ENCODE results near the gene PLAGL1.
A peak's percentile ranks its signal among the peaks of the same experiment; 100 is the strongest.
"Not testable (repeated sequence)": the region's sequence is repeated elsewhere in the genome, so short reads cannot be mapped to it uniquely, and the experiment has no call there.

The PLAGL1 gene

GRCh38 chr6:144008120-144008811 is at the start of gene PLAGL1:
Gene PLAGL1, minus strand, starts transcription at chr6:144008259. Its CDS starts 60,123 bp downstream, at chr6:143948136.
- DNase-seq (ENCODE audit: low read depth in 1 of 2, low spot score in 1 of 2), result peak in 1 of 2 donors; percentile 10

DNA sequence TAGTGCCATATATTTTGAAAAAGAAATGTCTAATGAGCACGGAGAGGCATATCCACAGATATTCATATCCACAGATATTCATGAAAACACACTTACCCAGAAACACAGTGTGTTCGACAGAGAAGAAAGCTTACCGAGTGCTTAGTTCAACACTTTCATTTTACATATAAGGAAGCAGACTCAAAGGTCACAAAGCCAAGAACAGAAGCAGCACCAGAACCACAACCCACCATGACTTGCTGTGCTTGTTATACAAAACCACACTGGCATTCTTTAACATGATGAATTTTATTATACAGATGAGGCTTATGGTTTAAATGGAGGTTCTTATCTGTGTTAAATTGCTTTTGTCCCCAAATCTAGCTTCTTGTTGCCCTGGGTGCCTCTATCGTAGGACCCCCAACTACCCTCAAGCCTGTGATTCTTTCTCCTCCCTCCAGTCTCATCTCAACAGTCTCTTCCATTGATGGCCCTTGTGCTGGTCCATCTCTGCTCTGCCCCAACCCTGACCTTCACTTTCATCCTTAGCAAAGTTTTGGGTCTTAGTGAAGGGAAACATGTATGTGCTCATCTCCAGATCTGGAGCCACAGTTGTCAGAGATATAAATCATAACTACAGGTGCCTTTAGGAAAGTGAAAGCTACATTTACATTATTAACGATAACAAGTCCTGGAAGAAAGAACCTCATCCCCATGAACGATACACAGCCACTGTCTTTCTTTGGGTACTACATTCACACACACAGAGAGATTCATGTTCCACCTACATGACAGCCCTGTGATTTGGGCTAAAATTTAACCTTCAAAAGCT is 47.3 kb upstream of the PLAGL1 start:
- DNase-seq (ENCODE audit: low read depth in 1 of 2, low spot score in 1 of 2), result no peak

DNA sequence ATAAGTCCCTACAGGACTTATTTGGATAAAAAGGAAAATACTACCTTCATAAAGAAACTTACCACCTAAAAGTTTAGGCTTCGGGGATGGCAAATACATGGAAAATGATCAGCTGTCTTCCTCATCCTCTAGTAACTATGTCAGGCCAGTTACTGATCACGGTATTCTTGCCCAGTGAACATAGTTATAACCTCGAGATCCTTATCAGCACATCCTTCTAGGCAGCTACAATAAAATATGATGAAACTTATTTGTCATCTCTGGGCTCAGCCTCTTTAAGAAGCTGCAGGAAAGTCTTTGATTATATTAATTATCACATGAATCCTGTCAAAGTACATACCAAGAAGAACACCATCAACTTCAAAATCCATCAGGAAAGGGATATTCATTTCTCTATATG is 45.5 kb upstream of the PLAGL1 start:
- no peak for DNase-seq (ENCODE audit: low read depth in 1 of 2, low spot score in 1 of 2)

DNA sequence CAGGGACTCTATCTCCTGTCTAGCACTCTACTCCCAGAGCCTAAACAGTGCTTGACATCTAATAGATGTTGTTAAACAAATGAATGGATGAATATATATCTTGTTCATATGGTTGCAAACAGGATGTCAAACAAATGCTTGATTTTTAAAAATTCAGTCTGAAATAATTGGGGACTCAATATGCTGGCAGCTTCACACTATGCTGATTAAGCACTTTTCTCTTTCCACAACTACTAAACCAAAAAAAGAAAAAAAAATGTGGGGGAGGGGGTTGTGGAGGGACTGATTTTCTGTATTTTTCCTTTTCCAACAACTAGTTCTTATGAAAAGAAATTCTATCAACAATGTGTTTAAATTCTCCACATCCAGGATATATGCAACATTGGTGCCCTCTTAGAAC is 44.4 kb upstream of the PLAGL1 start:
- no peak for DNase-seq (ENCODE audit: low read depth in 1 of 2, low spot score in 1 of 2)

- no peak for DNase-seq (ENCODE audit: low read depth in 1 of 2, low spot score in 1 of 2)
Observed at GRCh38 chr6:144049386-144049785, 41.3 kb upstream of the PLAGL1 start.

GRCh38 chr6:144047688-144048087 is 39.6 kb upstream of the PLAGL1 start:
- DNase-seq (ENCODE audit: low read depth in 1 of 2, low spot score in 1 of 2), result no peak

GRCh38 chr6:144046672-144047071 is 38.6 kb upstream of the PLAGL1 start:
- not testable (repeated sequence) for DNase-seq (ENCODE audit: low read depth in 1 of 2, low spot score in 1 of 2)

- DNase-seq (ENCODE audit: low read depth in 1 of 2, low spot score in 1 of 2), result not testable (repeated sequence)
Observed at GRCh38 chr6:144044989-144045388, 36.9 kb upstream of the PLAGL1 start.

GRCh38 chr6:144036835-144037195 is 28.8 kb upstream of the PLAGL1 start:
- no peak for DNase-seq (ENCODE audit: low read depth in 1 of 2, low spot score in 1 of 2)

DNA sequence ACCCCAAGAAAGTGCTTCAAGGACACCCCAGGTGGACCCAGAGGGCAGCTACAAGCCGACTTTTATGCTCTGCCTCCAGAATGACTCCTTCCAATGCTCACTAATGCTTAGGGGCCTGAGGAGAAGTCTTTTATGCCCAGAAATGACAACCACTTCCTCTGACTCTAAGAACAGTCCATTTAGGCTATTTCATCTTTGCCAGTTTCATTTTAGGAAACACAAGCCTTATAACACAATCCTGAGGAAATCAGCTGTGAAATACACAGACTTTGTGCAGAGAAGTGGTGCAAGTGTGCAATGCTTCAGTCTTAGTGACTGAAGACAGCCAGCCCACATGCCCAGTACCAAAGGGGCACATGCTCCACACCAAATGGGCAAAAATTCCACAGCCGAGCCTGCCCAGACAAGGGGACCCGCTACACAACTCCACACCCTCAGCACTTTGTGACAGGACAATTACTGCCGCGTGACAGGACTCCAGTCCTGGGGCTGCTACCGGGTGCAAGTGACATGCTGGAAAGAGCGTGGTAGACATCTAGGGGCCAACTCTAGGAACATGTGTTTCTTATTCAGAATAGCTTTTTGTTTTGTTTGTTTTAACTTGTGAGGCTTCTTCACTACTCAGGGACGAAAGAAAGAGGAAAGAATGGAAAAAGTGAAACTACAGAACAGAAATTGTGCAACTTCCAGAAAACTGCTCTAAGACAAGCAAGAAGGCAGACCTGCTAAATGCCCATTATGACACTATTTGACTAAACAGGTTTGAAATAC is 28.2 kb upstream of the PLAGL1 start:
- no peak for DNase-seq (ENCODE audit: low read depth in 1 of 2, low spot score in 1 of 2)

DNA sequence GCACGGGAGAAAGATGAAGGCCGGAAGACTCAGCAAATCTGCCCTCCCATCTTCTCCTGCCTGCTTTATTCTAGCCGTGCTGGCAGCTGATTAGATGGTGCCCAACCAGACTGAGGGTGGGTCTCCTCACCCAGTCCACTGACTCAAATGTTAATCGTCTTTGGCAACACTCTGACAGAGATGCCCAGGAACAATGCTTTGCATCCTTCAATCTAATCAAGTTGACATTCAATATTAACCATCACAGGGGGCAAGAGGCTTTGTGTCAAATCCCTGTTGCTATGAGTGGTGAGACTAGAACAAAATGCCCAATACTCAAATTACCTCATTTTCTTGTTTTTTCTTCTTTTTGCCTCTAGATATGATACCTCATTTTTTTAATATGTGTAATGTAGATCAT is 27.4 kb upstream of the PLAGL1 start:
- no peak for DNase-seq (ENCODE audit: low read depth in 1 of 2, low spot score in 1 of 2)

- DNase-seq (ENCODE audit: low read depth in 1 of 2, low spot score in 1 of 2), result no peak
Observed at GRCh38 chr6:144033816-144034735, 26.0 kb upstream of the PLAGL1 start.

- no peak for DNase-seq (ENCODE audit: low read depth in 1 of 2, low spot score in 1 of 2)
Observed at GRCh38 chr6:144029452-144029851, 21.4 kb upstream of the PLAGL1 start.

DNA sequence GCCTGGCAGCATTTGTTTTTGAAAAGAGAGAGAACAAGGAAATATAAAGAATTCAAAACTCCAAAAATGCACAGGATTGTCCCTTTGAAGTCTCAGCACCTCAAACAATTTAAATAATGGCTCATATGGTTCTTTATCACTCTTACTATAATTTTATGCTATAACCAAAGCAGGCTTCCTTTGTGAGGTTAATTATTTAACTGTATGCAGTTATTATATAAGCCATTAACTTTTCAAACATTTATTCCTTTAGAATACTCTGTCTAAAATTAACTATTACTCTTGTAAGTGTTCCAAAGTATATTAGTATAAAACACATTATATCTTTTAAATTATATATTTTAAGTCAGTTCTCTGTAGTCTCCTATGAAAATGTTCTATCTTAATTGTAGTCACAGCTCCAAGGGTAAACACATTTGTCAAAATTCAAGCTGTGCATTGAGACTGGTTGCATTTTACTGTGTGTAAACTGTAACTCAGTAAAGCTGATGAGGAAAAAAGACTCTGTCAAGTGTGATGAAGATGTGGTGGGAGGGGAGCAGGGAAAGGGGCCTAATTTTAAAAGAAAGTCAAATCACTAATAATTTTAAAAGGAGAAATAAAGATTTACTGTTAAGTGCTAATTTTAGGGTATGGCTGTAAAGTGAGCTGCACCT is 20.0 kb upstream of the PLAGL1 start:
- no peak for DNase-seq (ENCODE audit: low read depth in 1 of 2, low spot score in 1 of 2)

GRCh38 chr6:144023216-144023615 is 15.2 kb upstream of the PLAGL1 start:
- no peak for DNase-seq (ENCODE audit: low read depth in 1 of 2, low spot score in 1 of 2)

GRCh38 chr6:144019929-144020328 is 11.9 kb upstream of the PLAGL1 start:
- no peak for DNase-seq (ENCODE audit: low read depth in 1 of 2, low spot score in 1 of 2)

GRCh38 chr6:144017166-144018094 is 9.4 kb upstream of the PLAGL1 start:
- no peak for DNase-seq (ENCODE audit: low read depth in 1 of 2, low spot score in 1 of 2)

- peak in 1 of 2 donors; percentile 43 for DNase-seq (ENCODE audit: low read depth in 1 of 2, low spot score in 1 of 2)
Observed at GRCh38 chr6:144013486-144013909, 5.4 kb upstream of the PLAGL1 start.

DNA sequence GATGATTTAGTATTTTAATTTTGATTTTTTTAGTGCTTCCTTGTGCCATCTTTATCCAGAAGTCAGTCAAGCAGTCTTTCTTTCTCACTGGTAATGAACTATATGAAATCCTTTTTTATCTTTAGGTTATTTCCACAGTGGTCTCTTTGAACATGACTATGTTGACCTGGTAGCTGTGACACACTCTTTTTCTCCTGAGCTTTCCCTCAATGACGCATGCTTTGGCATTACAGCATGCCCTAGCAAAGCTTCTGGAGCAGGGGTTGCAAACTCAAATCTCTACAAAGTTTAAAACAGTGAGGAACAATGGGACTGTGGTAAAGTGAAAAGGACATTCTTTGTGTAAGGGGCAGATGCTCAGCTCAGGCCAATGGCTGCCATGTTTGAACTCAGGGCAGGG is 4.5 kb upstream of the PLAGL1 start:
- DNase-seq (ENCODE audit: low read depth in 1 of 2, low spot score in 1 of 2), result no peak

Measured in stimulated activated CD4-positive, alpha-beta T cell treated with anti-CD3 and anti-CD28 coated beads, Interleukin-15, amount 100 ng/mL, for 1 hour (primary cell).